GM12892 (cell line): ENCODE measurements around the gene CLSTN2.

Source experiments
- POLR2A ChIP-seq: IDR thresholded peaks from 2 replicates; pipeline ENCODE4 v1.6.1; 2011; ENCODE audit warnings: low read depth, low read length, control low read depth
- POLR2AphosphoS5 ChIP-seq: IDR thresholded peaks from 2 replicates; pipeline ENCODE4 v1.6.1; 2011; ENCODE audit warnings: low read depth, low read length, control low read depth
- TAF1 ChIP-seq: IDR thresholded peaks from 2 replicates; pipeline ENCODE4 v1.6.1; 2011; ENCODE audit warnings: low read depth, mild to moderate bottlenecking, control low read depth, low read length, borderline replicate concordance

GRCh38 chr3:140530131-140530530 lies 595.1 kb downstream of the CLSTN2 start:
- TF ChIP-seq POLR2AphosphoS5: no peak
- no peak for TF ChIP-seq POLR2A
- TF ChIP-seq TAF1: no peak
